K562 (cell line): ENCODE results near the gene ACADVL. TPM values are rescaled to one million over a fixed set of nuclear protein-coding genes. Genes with fewer than 3 reads are reported as not detected.

Experiments used
- CBX2 ChIP-seq: fragments of 200-600 bp; sonication (generic); IDR thresholded peaks from one replicate; pipeline ENCODE4 v1.6.1; 2012; ENCODE audit warnings: mild to moderate bottlenecking, low read length, inconsistent platforms; ENCODE audit not compliant: insufficient read depth, poor library complexity, severe bottlenecking
- HMG20A ChIP-seq: fragments of 450-650 bp; formaldehyde crosslinking; conservative IDR thresholded peaks from 2 replicates; pipeline ENCODE4 v1.4.0; 2020; ENCODE audit warnings: mild to moderate bottlenecking, mixed read lengths
- JUN ChIP-seq, 2 experiments: sonication (generic) in 1 of 2; formaldehyde crosslinking in 1 of 2; IDR thresholded peaks; 2 replicates each; pipeline versions ENCODE4 v1.6.1 to v1.8.0; 2012 to 2022; ENCODE audit warnings: borderline replicate concordance in 2 of 2, mild to moderate bottlenecking in 2 of 2, improper control_type of control experiment in 1 of 2, low read depth in 1 of 2, low read length in 1 of 2, missing genetic modification reagents in 1 of 2
- KLF6 ChIP-seq: fragments of 250-450 bp; sonication (Bioruptor Pico); IDR thresholded peaks from 2 replicates; pipeline ENCODE4 v1.4.0; 2020; ENCODE audit warnings: mild to moderate bottlenecking, moderate library complexity, borderline replicate concordance
- MYNN ChIP-seq, 2 experiments: sonication (generic); formaldehyde crosslinking in 1 of 2; IDR thresholded peaks; 2 replicates each; pipeline versions ENCODE4 v1.5.0 to v1.6.1; 2016 to 2020; ENCODE audit warnings: antibody characterized with exemption in 1 of 2, missing genetic modification reagents in 1 of 2
- NCOA4 ChIP-seq: fragments of 450-650 bp; IDR thresholded peaks from 2 replicates; pipeline ENCODE4 v1.6.1; 2018; ENCODE audit warnings: mild to moderate bottlenecking; ENCODE audit not compliant: partially characterized antibody
- RFX7 ChIP-seq: fragments of 250-450 bp; sonication (Bioruptor Pico); IDR thresholded peaks from 2 replicates; pipeline ENCODE4 v1.5.1; 2021; ENCODE audit warnings: mild to moderate bottlenecking
- SFPQ ChIP-seq: fragments of 200-400 bp; formaldehyde crosslinking; IDR thresholded peaks from 2 replicates; pipeline ENCODE4 v1.6.1; 2017; ENCODE audit warnings: mild to moderate bottlenecking, low read depth, low read length, moderate library complexity
- TBL1XR1 ChIP-seq, 2 experiments: IDR thresholded peaks; 2 replicates each; pipeline ENCODE4 v1.6.1; 2012; ENCODE audit warnings: improper control_type of control experiment in 2 of 2, low read length in 2 of 2, mild to moderate bottlenecking in 1 of 2
- THRA ChIP-seq: fragments of 450-650 bp; IDR thresholded peaks from 2 replicates; pipeline ENCODE4 v1.6.1; 2017; ENCODE audit warnings: mild to moderate bottlenecking, moderate library complexity
- ZBTB7A ChIP-seq: IDR thresholded peaks from 2 replicates; pipeline ENCODE4 v1.6.1; 2011; ENCODE audit warnings: low read depth, mild to moderate bottlenecking, low read length, moderate library complexity, borderline replicate concordance; ENCODE audit not compliant: control insufficient read depth
- ZC3H8 ChIP-seq: fragments of 450-650 bp; IDR thresholded peaks from 2 replicates; pipeline ENCODE4 v1.6.1; 2017
- ZMIZ1 ChIP-seq, 2 experiments: fragments of 150-350 bp in 1 of 2; IDR thresholded peaks; 2 replicates each; pipeline ENCODE4 v1.6.1; 2012 to 2016; ENCODE audit warnings: low read depth in 2 of 2, low read length in 2 of 2, mild to moderate bottlenecking in 1 of 2, moderate library complexity in 1 of 2
- ZNF408 ChIP-seq: fragments of 250-450 bp; sonication (Bioruptor Pico); IDR thresholded peaks from 2 replicates; pipeline ENCODE4 v1.4.0; 2020; ENCODE audit warnings: low read depth, mild to moderate bottlenecking, moderate library complexity
- ZNF589 ChIP-seq: fragments of 200-800 bp; sonication (Bioruptor generic); IDR thresholded peaks from 2 replicates; pipeline ENCODE4 v1.6.1; 2016; ENCODE audit warnings: low read depth, missing genetic modification characterization, missing compliant biosample characterization
- ZNF79 ChIP-seq: fragments of 250-450 bp; sonication (Bioruptor Pico); IDR thresholded peaks from 2 replicates; pipeline ENCODE4 v1.4.0; 2020; ENCODE audit warnings: low read depth, mild to moderate bottlenecking, moderate library complexity
- polyA plus RNA-seq, 8 experiments: library from polyadenylated mRNA; depleted of rRNA in 4 of 8; stranded (reverse) in 5 of 8; unstranded in 3 of 8; fragments of >200 nt; fragmentation: Nextera tagmentation in 2 of 8; fragmentation: Illumina TruSeq in 1 of 8; extraction: Ambion mirVana in 2 of 8; extraction: Trizol in 1 of 8; gene quantifications; 2 replicates each; pipeline versions ENCODE4 v1.2.1 to v1.2.3, GENCODE V29; 2011 to 2014; ENCODE audit warnings: inconsistent platforms in 1 of 8, missing spikeins in 1 of 8
- total RNA-seq, 7 experiments: library from RNA; depleted of rRNA in 6 of 7; stranded (reverse); fragments of >200 nt in 6 of 7; fragmentation: Illumina TruSeq in 2 of 7; extraction: Trizol in 2 of 7; gene quantifications; 2 replicates each; pipeline versions ENCODE4 v1.2.1 to v1.2.3, GENCODE V29; 2011 to 2021; ENCODE audit warnings: low replicate concordance in 1 of 7
- TF ChIP-seq, protein P1 (sequence below), 3 experiments: fragments of 200-800 bp in 1 of 3; sonication (Bioruptor generic) in 1 of 3; sonication (generic) in 1 of 3; formaldehyde crosslinking in 1 of 3; IDR thresholded peaks; 2 replicates each; pipeline versions ENCODE4 v1.6.1 to v1.8.0; 2016 to 2022; ENCODE audit warnings: mild to moderate bottlenecking in 2 of 3, missing compliant biosample characterization in 2 of 3, missing genetic modification characterization in 2 of 3, missing genetic modification reagents in 1 of 3

Gene ACADVL
- total and polyA plus RNA-seq, 9 of the 15 experiments (the other 6 are each of a cell fraction or from before 2014, with no cell fraction given), result 25.5 to 449 (median 214) TPM

DNA sequence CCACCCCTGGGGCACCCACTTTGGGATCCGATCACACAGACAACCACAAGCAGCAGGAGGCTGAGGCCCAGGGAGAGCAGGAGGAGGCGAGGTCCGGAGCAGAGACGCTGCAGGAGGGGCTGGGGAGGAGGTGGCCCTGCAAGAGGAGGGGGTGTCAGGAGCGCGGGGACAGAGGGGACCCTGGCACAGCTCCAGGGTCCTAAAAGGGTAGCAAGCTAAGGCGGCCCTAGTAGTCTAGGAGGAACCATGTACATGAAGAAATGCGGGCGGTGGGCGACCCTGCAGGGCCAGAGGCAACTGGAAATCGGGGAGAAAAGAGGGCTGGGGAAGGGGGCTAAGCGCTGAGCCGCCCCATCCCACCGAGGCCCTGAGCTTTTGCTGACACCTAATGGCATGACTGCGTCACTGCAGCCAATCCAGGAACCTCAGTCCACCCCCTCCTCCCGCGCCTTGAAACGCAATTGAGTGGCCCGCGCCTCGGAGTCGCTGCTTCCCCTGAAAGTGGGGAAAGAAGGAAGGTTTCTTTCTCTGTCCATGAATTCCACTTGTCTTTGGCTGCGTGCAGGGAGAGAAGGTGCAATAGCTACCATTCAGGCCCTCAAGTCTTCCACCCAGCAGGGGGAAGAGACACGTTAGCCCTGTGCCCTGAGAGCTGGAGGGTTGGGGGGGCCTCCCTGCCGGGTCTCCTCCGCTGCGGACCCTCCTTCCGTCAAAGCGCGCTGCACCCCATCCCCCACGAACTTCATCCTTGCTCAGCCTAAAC lies 42.4 kb upstream of the ACADVL start (continued):
- TF ChIP-seq ZMIZ1 (IDR thresholded peaks at IDR 0.05; ENCODE audit: low read depth in 2 of 2, low read length in 2 of 2) (no peak), HMG20A (CRISPR knock-in tag) (no peak), ZNF79 (no peak), MYNN (IDR thresholded peaks at IDR 0.05) (no peak), MYNN (CRISPR knock-in tag; IDR thresholded peaks at IDR 0.05) (no peak), TBL1XR1 (IDR thresholded peaks at IDR 0.05; ENCODE audit: low read length in 2 of 2) (no peak), ZNF408 (no peak), NCOA4 (no peak), ZC3H8 (no peak), RFX7 (CRISPR knock-in tag) (no peak), ZNF589 (CRISPR knock-in tag) (no peak), JUN (IDR thresholded peaks at IDR 0.05; ENCODE audit: borderline replicate concordance, low read depth, low read length) (no peak), JUN (CRISPR knock-in tag; IDR thresholded peaks at IDR 0.05; ENCODE audit: borderline replicate concordance) (no peak), ZBTB7A (peak; percentile 69; the same call in 1 of the 2 replicates), CBX2 (no peak), THRA (no peak), SFPQ (no peak), KLF6 (no peak)
- TF ChIP-seq, protein P1, sequence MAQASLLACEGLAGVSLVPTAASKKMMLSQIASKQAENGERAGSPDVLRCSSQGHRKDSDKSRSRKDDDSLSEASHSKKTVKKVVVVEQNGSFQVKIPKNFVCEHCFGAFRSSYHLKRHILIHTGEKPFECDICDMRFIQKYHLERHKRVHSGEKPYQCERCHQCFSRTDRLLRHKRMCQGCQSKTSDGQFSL (CRISPR knock-in tag; IDR thresholded peaks at IDR 0.05), result peak; percentile 89
- TF ChIP-seq, protein P1 (tag; IDR thresholded peaks at IDR 0.05), result 0 out of 4 replicates have a peak, but pooled peaks of 1 of the 2 experiments have one; percentile 34
